ENCODE measurements around the gene MOCOS. TPM values are rescaled to one million over a fixed set of nuclear protein-coding genes. Genes with fewer than 3 reads are reported as not detected.

MOCOS gene
- total and polyA plus RNA-seq, 3 experiments from 2014 or later: 0.04 to 0.13 (median 0.07) TPM

- ChIA-PET CTCF (no interaction called here), POLR2A (no interaction called here)
- H3K4me3 Mint-ChIP-seq: no peak overlapping the region
- peaks cover 0 to 2% of the 10 kb centered on the region in 2 donors for H3K27me3 Mint-ChIP-seq
- Histone ChIP-seq H3K9me3 (ENCODE audit: low read length) (no peaks in the 10 kb centered on the region), H3K4me3 (ENCODE audit: low read length) (no peak overlapping the region), H3K4me1 (ENCODE audit: insufficient read depth, low read length) (no peaks in the 10 kb centered on the region), H3K27ac (ENCODE audit: low read depth, low read length) (no peak overlapping the region), H3K27me3 (ENCODE audit: insufficient read depth, low read length, poor library complexity, severe bottlenecking) (no peaks in the 10 kb centered on the region), H3K36me3 (ENCODE audit: insufficient read depth, low read length) (peaks cover 40% of the 10 kb centered on the region)
- no peaks in the 10 kb centered on the region for H3K9me3 Mint-ChIP-seq
- H3K36me3 Mint-ChIP-seq: peaks cover 7 to 84% (median 21%) of the 10 kb centered on the region in 3 donors
- peaks cover 0 to 3% (median 0%) of the 10 kb centered on the region in 3 donors for H3K4me1 Mint-ChIP-seq
- no peak for DNase-seq
- H3K27ac Mint-ChIP-seq: peak overlapping the region in 1 of 8 donors; percentile 54
These were observed 17.4 kb upstream of the MOCOS start for GRCh38 chr18:36169938-36170337.

- Histone ChIP-seq H3K4me1 (ENCODE audit: insufficient read depth, low read length) (no peaks in the 10 kb centered on the region), H3K27me3 (ENCODE audit: insufficient read depth, low read length, poor library complexity, severe bottlenecking) (no peaks in the 10 kb centered on the region), H3K4me3 (ENCODE audit: low read length) (no peak overlapping the region), H3K36me3 (ENCODE audit: insufficient read depth, low read length) (peaks cover 31% of the 10 kb centered on the region), H3K27ac (ENCODE audit: low read depth, low read length) (no peak overlapping the region), H3K9me3 (ENCODE audit: low read length) (no peaks in the 10 kb centered on the region)
- ChIA-PET CTCF (interaction anchor here (0.6 kb wide), 1 partner anchor 15 kb away, joined by 3 read pairs; no protein-coding TSS in a partner anchor), POLR2A (no interaction called here)
- H3K9me3 Mint-ChIP-seq: no peaks in the 10 kb centered on the region
- H3K4me3 Mint-ChIP-seq: no peak overlapping the region
- H3K27me3 Mint-ChIP-seq: no peaks in the 10 kb centered on the region
- no peak for DNase-seq
- H3K27ac Mint-ChIP-seq: peak overlapping the region in 5 of 8 donors; percentile 24 to 80 (median 72)
- H3K4me1 Mint-ChIP-seq: peaks cover 3 to 7% (median 5%) of the 10 kb centered on the region in 3 donors
- peaks cover 5 to 70% (median 18%) of the 10 kb centered on the region in 3 donors for H3K36me3 Mint-ChIP-seq
These were observed 11.8 kb upstream of the MOCOS start for GRCh38 chr18:36175481-36175880.

- Mint-ChIP-seq H3K9me3 (no peaks in the 10 kb centered on the region), H3K27ac (peak overlapping the region in 1 of 8 donors; percentile 24), H3K4me1 (peaks cover 3 to 7% (median 5%) of the 10 kb centered on the region in 3 donors), H3K36me3 (peaks cover 5 to 63% (median 18%) of the 10 kb centered on the region in 3 donors), H3K4me3 (no peak overlapping the region), H3K27me3 (no peaks in the 10 kb centered on the region)
- Histone ChIP-seq H3K4me3 (ENCODE audit: low read length) (no peak overlapping the region), H3K27ac (ENCODE audit: low read depth, low read length) (no peak overlapping the region), H3K36me3 (ENCODE audit: insufficient read depth, low read length) (peaks cover 24% of the 10 kb centered on the region), H3K4me1 (ENCODE audit: insufficient read depth, low read length) (no peaks in the 10 kb centered on the region), H3K9me3 (ENCODE audit: low read length) (no peaks in the 10 kb centered on the region), H3K27me3 (ENCODE audit: insufficient read depth, low read length, poor library complexity, severe bottlenecking) (no peaks in the 10 kb centered on the region)
- ChIA-PET CTCF (no interaction called here), POLR2A (no interaction called here)
- no peak for DNase-seq
These were observed 11.1 kb upstream of the MOCOS start for GRCh38 chr18:36176177-36176584.

- peaks cover 3 to 7% (median 5%) of the 10 kb centered on the region in 3 donors for H3K4me1 Mint-ChIP-seq
- no peak overlapping the region for H3K27ac Mint-ChIP-seq
- H3K4me3 Mint-ChIP-seq: no peak overlapping the region
These were observed 10.6 kb upstream of the MOCOS start for GRCh38 chr18:36176711-36177110.

GRCh38 chr18:36177913-36178312 is 9.4 kb upstream of the MOCOS start:
- Mint-ChIP-seq H3K4me1 (peaks cover 3 to 7% (median 5%) of the 10 kb centered on the region in 3 donors), H3K4me3 (no peak overlapping the region), H3K27ac (peak overlapping the region in 2 of 8 donors; percentile 27 to 30), H3K27me3 (no peaks in the 10 kb centered on the region), H3K36me3 (peaks cover 5 to 46% (median 16%) of the 10 kb centered on the region in 3 donors), H3K9me3 (no peaks in the 10 kb centered on the region)
- Histone ChIP-seq H3K4me1 (ENCODE audit: insufficient read depth, low read length) (no peaks in the 10 kb centered on the region), H3K27ac (ENCODE audit: low read depth, low read length) (no peak overlapping the region), H3K36me3 (ENCODE audit: insufficient read depth, low read length) (peaks cover 19% of the 10 kb centered on the region), H3K4me3 (ENCODE audit: low read length) (no peak overlapping the region), H3K9me3 (ENCODE audit: low read length) (no peaks in the 10 kb centered on the region), H3K27me3 (ENCODE audit: insufficient read depth, low read length, poor library complexity, severe bottlenecking) (no peaks in the 10 kb centered on the region)
- ChIA-PET POLR2A (no interaction called here), CTCF (no interaction called here)
- DNase-seq: no peak

More at GRCh38 chr18:36176711-36177110, 10.6 kb upstream of the MOCOS start:
- CTCF ChIA-PET: no interaction called here
- no peaks in the 10 kb centered on the region for H3K27me3 ChIP-seq (ENCODE audit: insufficient read depth, low read length, poor library complexity, severe bottlenecking)
- H3K27ac ChIP-seq (ENCODE audit: low read depth, low read length): no peak overlapping the region
- H3K36me3 Mint-ChIP-seq: peaks cover 5 to 58% (median 16%) of the 10 kb centered on the region in 3 donors
- no peaks in the 10 kb centered on the region for H3K27me3 Mint-ChIP-seq
- DNase-seq: no peak
- no peaks in the 10 kb centered on the region for H3K4me1 ChIP-seq (ENCODE audit: insufficient read depth, low read length)
- H3K9me3 ChIP-seq (ENCODE audit: low read length): no peaks in the 10 kb centered on the region
- H3K9me3 Mint-ChIP-seq: no peaks in the 10 kb centered on the region
- POLR2A ChIA-PET: no interaction called here
- peaks cover 23% of the 10 kb centered on the region for H3K36me3 ChIP-seq (ENCODE audit: insufficient read depth, low read length)
- no peak overlapping the region for H3K4me3 ChIP-seq (ENCODE audit: low read length)

- Mint-ChIP-seq H3K9me3 (no peaks in the 10 kb centered on the region), H3K36me3 (peaks cover 5 to 30% (median 14%) of the 10 kb centered on the region in 3 donors), H3K27ac (peak overlapping the region in 6 of 8 donors; percentile 0 to 80 (median 23)), H3K27me3 (no peaks in the 10 kb centered on the region), H3K4me1 (peaks cover 3 to 7% (median 5%) of the 10 kb centered on the region in 3 donors), H3K4me3 (no peak overlapping the region)
- no peak overlapping the region for H3K27ac ChIP-seq (ENCODE audit: low read depth, low read length)
- POLR2A ChIA-PET: no interaction called here
- DNase-seq: no peak
- peaks cover 9% of the 10 kb centered on the region for H3K36me3 ChIP-seq (ENCODE audit: insufficient read depth, low read length)
- no peak overlapping the region for H3K4me3 ChIP-seq (ENCODE audit: low read length)
- no peaks in the 10 kb centered on the region for H3K4me1 ChIP-seq (ENCODE audit: insufficient read depth, low read length)
- no peaks in the 10 kb centered on the region for H3K9me3 ChIP-seq (ENCODE audit: low read length)
- no peaks in the 10 kb centered on the region for H3K27me3 ChIP-seq (ENCODE audit: insufficient read depth, low read length, poor library complexity, severe bottlenecking)
- CTCF ChIA-PET: no interaction called here
These were observed 7.5 kb upstream of the MOCOS start for GRCh38 chr18:36179562-36180355.

GRCh38 chr18:36181441-36181840 is 5.9 kb upstream of the MOCOS start:
- no peak for DNase-seq
- ChIA-PET CTCF (no interaction called here), POLR2A (no interaction called here)
- Mint-ChIP-seq H3K4me3 (no peak overlapping the region), H3K27me3 (peaks cover 0 to 3% of the 10 kb centered on the region in 2 donors), H3K4me1 (peaks cover 0 to 11% (median 3%) of the 10 kb centered on the region in 3 donors), H3K27ac (no peak overlapping the region), H3K9me3 (no peaks in the 10 kb centered on the region), H3K36me3 (peaks cover 0 to 13% (median 9%) of the 10 kb centered on the region in 3 donors)
- no peak overlapping the region for H3K4me3 ChIP-seq (ENCODE audit: low read length)
- peaks cover 5% of the 10 kb centered on the region for H3K36me3 ChIP-seq (ENCODE audit: insufficient read depth, low read length)
- no peaks in the 10 kb centered on the region for H3K27me3 ChIP-seq (ENCODE audit: insufficient read depth, low read length, poor library complexity, severe bottlenecking)
- H3K27ac ChIP-seq (ENCODE audit: low read depth, low read length): no peak overlapping the region
- no peaks in the 10 kb centered on the region for H3K4me1 ChIP-seq (ENCODE audit: insufficient read depth, low read length)
- H3K9me3 ChIP-seq (ENCODE audit: low read length): no peaks in the 10 kb centered on the region

- Mint-ChIP-seq H3K27me3 (peaks cover 0 to 3% of the 10 kb centered on the region in 2 donors), H3K4me3 (no peak overlapping the region), H3K4me1 (peaks cover 0 to 14% (median 3%) of the 10 kb centered on the region in 3 donors), H3K9me3 (no peaks in the 10 kb centered on the region), H3K27ac (peak overlapping the region in 1 of 8 donors; percentile 61), H3K36me3 (peaks cover 0 to 8% (median 6%) of the 10 kb centered on the region in 3 donors)
- Histone ChIP-seq H3K36me3 (ENCODE audit: insufficient read depth, low read length) (peaks cover 1% of the 10 kb centered on the region), H3K4me1 (ENCODE audit: insufficient read depth, low read length) (no peaks in the 10 kb centered on the region), H3K27me3 (ENCODE audit: insufficient read depth, low read length, poor library complexity, severe bottlenecking) (no peaks in the 10 kb centered on the region), H3K4me3 (ENCODE audit: low read length) (no peak overlapping the region), H3K27ac (ENCODE audit: low read depth, low read length) (no peak overlapping the region), H3K9me3 (ENCODE audit: low read length) (no peaks in the 10 kb centered on the region)
- ChIA-PET POLR2A (no interaction called here), CTCF (no interaction called here)
- no peak for DNase-seq
These were observed 5.3 kb upstream of the MOCOS start for GRCh38 chr18:36181898-36182506.

All from CD8-positive, alpha-beta memory T cell (primary cell).